Activated naive CD4-positive, alpha-beta T cell treated with anti-CD3 and anti-CD28 coated beads, Interleukin-2, amount 50 U/mL, for 24 hours (primary cell): ENCODE measurements around the gene CNR2.
A peak's percentile ranks its signal among the peaks of the same experiment; 100 is the strongest.
"Not testable (repeated sequence)": the region's sequence is repeated elsewhere in the genome, so short reads cannot be mapped to it uniquely, and the experiment has no call there.

Source experiments
- H3K27ac Mint-ChIP-seq: one replicate; pipeline ENCODE4 v1.8.0; 2021; ENCODE audit warnings: mild to moderate bottlenecking, mixed read lengths
- H3K27me3 Mint-ChIP-seq: one replicate; pipeline ENCODE4 v1.8.0; 2021; ENCODE audit warnings: mixed read lengths
- H3K36me3 Mint-ChIP-seq: one replicate; pipeline ENCODE4 v1.8.0; 2021; ENCODE audit warnings: mixed read lengths
- H3K4me1 Mint-ChIP-seq: one replicate; pipeline ENCODE4 v1.8.0; 2021; ENCODE audit warnings: mixed read lengths
- H3K4me3 Mint-ChIP-seq: one replicate; pipeline ENCODE4 v1.8.0; 2021; ENCODE audit warnings: mild to moderate bottlenecking, mixed read lengths
- H3K9me3 Mint-ChIP-seq: one replicate; pipeline ENCODE4 v1.8.0; 2021; ENCODE audit warnings: mixed read lengths

CNR2 gene

DNA sequence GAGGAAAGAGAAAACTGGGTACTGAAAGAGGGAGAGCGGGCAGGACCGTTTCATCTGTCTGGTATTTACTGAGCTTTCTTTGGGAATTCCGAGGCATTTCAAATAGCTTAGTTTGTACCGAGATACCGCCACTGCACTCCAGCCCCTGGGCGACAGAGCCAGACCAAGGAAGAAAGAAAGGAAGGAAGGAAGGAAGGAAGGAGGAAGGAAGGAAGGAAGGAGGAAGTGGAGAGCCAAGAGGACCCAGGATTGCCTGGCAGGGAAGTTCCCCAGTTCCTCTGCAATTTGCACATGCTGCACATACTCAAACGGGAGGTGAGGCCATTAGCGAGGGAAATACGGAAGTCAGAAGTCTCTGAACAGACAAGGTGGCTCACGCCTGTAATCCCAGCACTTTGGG, 44.1 kb downstream of the CNR2 start:
- no peak overlapping the region for H3K27ac Mint-ChIP-seq
- peak overlapping the region; percentile 91 for H3K4me3 Mint-ChIP-seq
- no peaks in the 10 kb centered on the region for H3K36me3 Mint-ChIP-seq
- no peaks in the 10 kb centered on the region for H3K9me3 Mint-ChIP-seq
- no peaks in the 10 kb centered on the region for H3K27me3 Mint-ChIP-seq
- peaks cover 22% of the 10 kb centered on the region for H3K4me1 Mint-ChIP-seq

DNA sequence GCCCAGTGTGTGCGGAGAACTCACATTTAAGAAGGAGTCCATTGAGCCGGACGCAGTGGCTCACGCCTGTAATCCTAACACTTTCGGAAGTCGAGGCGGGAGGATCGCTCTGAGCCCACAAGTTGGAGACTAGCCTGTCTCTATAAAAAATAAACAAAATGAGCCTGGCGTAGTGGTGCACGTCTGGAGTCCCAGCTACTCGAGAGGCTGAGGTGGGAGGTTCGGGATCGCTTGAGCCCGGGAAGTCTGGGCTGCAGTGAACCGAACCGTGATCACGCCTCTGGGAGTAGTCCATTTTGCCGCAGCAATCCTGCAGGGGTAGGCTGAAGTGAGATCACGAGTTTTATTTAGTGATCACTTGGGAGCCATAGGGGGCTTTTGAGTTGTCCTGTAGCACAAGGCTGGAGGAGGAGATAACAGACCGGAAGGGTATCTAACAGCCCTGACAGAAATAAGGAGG, 44.6 kb downstream of the CNR2 start:
- Mint-ChIP-seq H3K4me3 (peak overlapping the region; percentile 91), H3K27me3 (no peaks in the 10 kb centered on the region), H3K4me1 (peaks cover 22% of the 10 kb centered on the region), H3K9me3 (no peaks in the 10 kb centered on the region), H3K27ac (peak overlapping the region; percentile 80), H3K36me3 (no peaks in the 10 kb centered on the region)

GRCh38 chr1:23867895-23868556, 45.1 kb downstream of the CNR2 start, which contains the start of gene FUCA1:
TSS of gene FUCA1 (minus strand) at chr1:23868290. CDS start at chr1:23868286, 4 bp downstream.
- Mint-ChIP-seq H3K27ac (peak within 1 kb of the TSS; percentile 80), H3K4me3 (peak within 1 kb of the TSS; percentile 91), H3K4me1 (peaks cover 22% of the 10 kb centered on the region), H3K36me3 (no peaks in the 10 kb centered on the region), H3K27me3 (no peaks in the 10 kb centered on the region), H3K9me3 (no peaks in the 10 kb centered on the region)

DNA sequence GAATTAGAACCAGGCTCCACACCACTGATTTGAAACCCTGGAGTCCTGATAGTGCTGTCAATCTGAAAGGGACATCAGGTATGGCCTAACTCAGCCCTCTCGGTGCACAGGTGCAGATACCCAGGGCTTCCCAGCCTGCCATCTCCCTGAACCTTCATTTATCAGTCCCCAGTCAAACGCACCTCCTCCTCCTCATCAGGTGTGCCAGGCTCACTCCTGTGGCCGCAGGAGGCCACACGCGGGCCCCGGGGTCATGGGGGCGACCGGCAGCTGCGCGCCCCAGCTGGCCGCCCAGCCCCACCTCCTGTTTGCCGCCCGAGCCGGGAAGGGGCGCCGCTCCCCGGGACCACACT, 45.6 kb downstream of the CNR2 start:
- Mint-ChIP-seq H3K36me3 (no peaks in the 10 kb centered on the region), H3K4me1 (peaks cover 22% of the 10 kb centered on the region), H3K27me3 (no peaks in the 10 kb centered on the region), H3K9me3 (no peaks in the 10 kb centered on the region), H3K27ac (peak overlapping the region; percentile 30), H3K4me3 (peak overlapping the region; percentile 91)

- H3K27me3 Mint-ChIP-seq, result no peaks in the 10 kb centered on the region
- no peak overlapping the region for H3K4me3 Mint-ChIP-seq
- peaks cover 2% of the 10 kb centered on the region for H3K36me3 Mint-ChIP-seq
- no peaks in the 10 kb centered on the region for H3K9me3 Mint-ChIP-seq
- no peak overlapping the region for H3K27ac Mint-ChIP-seq
- H3K4me1 Mint-ChIP-seq, result peaks cover 22% of the 10 kb centered on the region
These were observed 47.6 kb downstream of the CNR2 start for GRCh38 chr1:23865543-23865930.

DNA sequence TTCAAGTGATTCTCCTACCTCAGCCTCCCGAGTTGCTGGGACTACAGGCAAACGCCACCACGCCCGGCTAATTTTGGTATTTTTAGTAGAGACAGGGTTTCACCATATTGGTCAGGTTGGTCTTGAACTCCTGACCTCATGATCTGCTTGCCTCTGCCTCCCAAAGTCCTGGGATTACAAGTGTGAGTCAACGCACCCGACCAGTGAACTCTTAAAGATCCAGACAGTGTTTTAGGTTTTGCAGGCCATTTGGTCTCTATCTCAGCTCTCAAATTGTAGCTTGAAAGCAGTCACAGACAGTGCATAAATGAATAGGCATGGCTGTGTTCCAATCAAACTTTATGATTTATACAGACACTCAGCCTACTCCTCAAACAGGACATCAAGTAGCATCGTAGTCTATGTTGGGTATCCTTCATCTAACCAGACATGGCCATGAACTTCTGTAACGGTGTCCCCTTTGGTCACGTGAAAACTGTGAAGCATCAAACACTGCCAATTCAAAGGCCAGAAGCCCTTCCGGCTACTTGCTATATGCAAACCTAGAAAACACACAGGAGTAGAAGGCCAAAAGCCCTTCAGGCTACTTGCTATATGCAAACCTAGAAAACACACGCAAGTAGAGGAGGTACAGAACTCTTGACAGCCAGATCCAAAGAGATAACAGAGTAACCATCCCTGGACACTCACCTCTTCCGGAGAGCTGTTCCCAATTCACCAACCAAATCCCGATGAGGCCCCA, 48.2 kb downstream of the CNR2 start:
- Mint-ChIP-seq H3K4me1 (peaks cover 22% of the 10 kb centered on the region), H3K4me3 (no peak overlapping the region), H3K27me3 (no peaks in the 10 kb centered on the region), H3K9me3 (no peaks in the 10 kb centered on the region), H3K36me3 (peaks cover 2% of the 10 kb centered on the region), H3K27ac (no peak overlapping the region)

- H3K4me3 Mint-ChIP-seq, result no peak overlapping the region
- peaks cover 6% of the 10 kb centered on the region for H3K36me3 Mint-ChIP-seq
- no peak overlapping the region for H3K27ac Mint-ChIP-seq
- no peaks in the 10 kb centered on the region for H3K9me3 Mint-ChIP-seq
- H3K27me3 Mint-ChIP-seq, result no peaks in the 10 kb centered on the region
- peaks cover 11% of the 10 kb centered on the region for H3K4me1 Mint-ChIP-seq
These were observed 50.5 kb downstream of the CNR2 start for GRCh38 chr1:23862640-23863039.

- no peak overlapping the region for H3K27ac Mint-ChIP-seq
- H3K4me1 Mint-ChIP-seq, result no peaks in the 10 kb centered on the region
- no peak overlapping the region for H3K4me3 Mint-ChIP-seq
These were observed 58.6 kb downstream of the CNR2 start for GRCh38 chr1:23854568-23854967.

DNA sequence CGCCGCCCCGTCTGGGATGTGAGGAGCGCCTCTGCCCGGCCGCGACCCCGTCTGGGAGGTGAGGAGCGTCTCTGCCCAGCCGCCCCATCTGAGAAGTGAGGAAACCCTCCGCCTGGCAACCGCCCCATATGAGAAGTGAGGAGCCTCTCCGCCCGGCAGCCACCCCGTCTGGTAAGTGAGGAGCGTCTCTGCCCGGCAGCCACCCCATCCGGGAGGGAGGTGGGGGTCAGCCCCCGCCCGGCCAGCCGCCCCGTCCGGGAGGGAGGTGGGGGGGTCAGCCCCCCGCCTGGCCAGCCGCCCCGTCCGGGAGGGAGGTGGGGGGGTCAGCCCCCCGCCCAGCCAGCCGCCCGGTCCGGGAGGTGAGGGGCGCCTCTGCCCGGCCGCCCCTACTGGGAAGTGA, 60.0 kb downstream of the CNR2 start:
- not testable (repeated sequence) for H3K27ac Mint-ChIP-seq, H3K27me3 Mint-ChIP-seq, H3K9me3 Mint-ChIP-seq, H3K4me1 Mint-ChIP-seq, H3K4me3 Mint-ChIP-seq
- peaks cover 16% of the 10 kb centered on the region for H3K36me3 Mint-ChIP-seq

More at GRCh38 chr1:23854568-23854967, 58.6 kb downstream of the CNR2 start:
- Mint-ChIP-seq H3K36me3 (peaks cover 13% of the 10 kb centered on the region), H3K27me3 (no peaks in the 10 kb centered on the region), H3K9me3 (no peaks in the 10 kb centered on the region)

GRCh38 chr1:23851406-23851805, 61.8 kb downstream of the CNR2 start:
- H3K36me3 Mint-ChIP-seq, result peaks cover 26% of the 10 kb centered on the region
- H3K9me3 Mint-ChIP-seq, H3K27me3 Mint-ChIP-seq, H3K4me3 Mint-ChIP-seq, H3K27ac Mint-ChIP-seq, H3K4me1 Mint-ChIP-seq: not testable (repeated sequence)

- no peak overlapping the region for H3K27ac Mint-ChIP-seq
- no peaks in the 10 kb centered on the region for H3K9me3 Mint-ChIP-seq
- H3K36me3 Mint-ChIP-seq, result peaks cover 27% of the 10 kb centered on the region
- no peaks in the 10 kb centered on the region for H3K27me3 Mint-ChIP-seq
- no peaks in the 10 kb centered on the region for H3K4me1 Mint-ChIP-seq
- H3K4me3 Mint-ChIP-seq, result no peak overlapping the region
These were observed 64.2 kb downstream of the CNR2 start for GRCh38 chr1:23848673-23849616.

DNA sequence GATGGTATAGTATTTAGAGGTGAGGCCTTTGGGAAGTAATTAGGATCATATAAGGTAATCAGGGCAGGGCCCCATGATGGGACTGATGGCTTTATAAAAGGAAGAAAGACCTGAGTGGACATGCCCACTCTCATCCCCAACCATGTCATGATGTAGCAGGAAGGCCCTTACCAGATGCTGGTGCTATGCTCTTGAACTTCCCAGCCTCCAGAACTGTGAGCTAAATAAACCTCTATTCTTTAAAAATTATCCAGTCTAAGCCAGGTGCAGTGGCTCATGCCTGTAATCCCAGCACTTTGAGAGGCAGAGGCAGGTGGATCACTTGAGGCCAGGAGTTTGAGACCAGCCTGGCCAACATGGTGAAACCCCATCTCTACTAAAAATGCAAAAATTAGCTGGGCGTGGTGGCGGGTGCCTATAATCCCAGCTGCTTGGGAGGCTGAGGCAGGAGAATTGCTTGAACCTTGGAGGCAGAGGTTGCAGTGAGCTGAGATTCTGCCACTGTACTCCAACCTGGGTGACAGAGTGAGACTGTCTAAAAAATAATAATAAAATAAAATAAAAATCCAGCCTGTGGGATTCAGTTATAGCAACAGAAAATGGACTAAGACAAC, 65.6 kb downstream of the CNR2 start:
- not testable (repeated sequence) for H3K27me3 Mint-ChIP-seq, H3K4me3 Mint-ChIP-seq, H3K27ac Mint-ChIP-seq, H3K4me1 Mint-ChIP-seq, H3K9me3 Mint-ChIP-seq
- peaks cover 25% of the 10 kb centered on the region for H3K36me3 Mint-ChIP-seq

DNA sequence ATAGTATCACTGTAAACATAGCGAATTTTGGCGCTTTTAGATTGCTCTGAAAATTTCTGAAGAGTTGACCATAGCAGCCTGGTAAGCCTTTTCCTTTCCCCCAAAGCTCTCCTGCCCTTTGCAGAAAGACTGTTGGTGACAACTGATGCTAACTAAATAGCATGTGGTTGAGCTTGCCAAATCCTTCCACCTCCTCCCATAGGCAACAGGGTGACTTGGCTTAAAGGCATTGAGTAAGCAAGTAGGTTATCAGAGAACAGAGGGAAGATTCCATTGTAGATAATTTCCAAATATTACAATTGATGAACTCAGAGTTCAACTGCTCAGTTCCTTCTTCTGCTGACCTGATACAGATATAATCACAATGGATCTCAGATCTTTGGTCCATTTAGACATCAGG, 68.0 kb downstream of the CNR2 start:
- Mint-ChIP-seq H3K27me3 (no peaks in the 10 kb centered on the region), H3K9me3 (no peaks in the 10 kb centered on the region), H3K4me1 (no peaks in the 10 kb centered on the region), H3K4me3 (no peak overlapping the region), H3K27ac (no peak overlapping the region), H3K36me3 (peaks cover 23% of the 10 kb centered on the region)

DNA sequence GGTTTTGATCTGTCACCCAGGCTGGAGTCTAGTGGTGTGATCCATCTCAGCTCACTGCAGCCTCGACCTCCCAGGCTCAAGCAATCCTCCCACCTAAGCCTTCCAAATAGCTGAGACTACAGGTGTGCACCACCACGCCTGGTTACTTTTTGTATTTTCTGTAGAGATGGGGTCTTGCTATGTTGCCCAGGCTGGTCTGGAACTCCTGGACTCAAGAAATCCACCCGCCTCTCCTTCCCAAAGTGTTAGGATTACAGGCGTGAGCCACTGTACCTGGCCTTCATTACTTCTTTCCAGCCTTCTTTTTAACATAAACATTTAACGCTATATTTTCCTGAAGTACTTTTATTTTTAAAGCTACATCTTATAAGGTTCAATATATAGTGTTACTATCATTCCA, 69.5 kb downstream of the CNR2 start:
- no peaks in the 10 kb centered on the region for H3K9me3 Mint-ChIP-seq

DNA sequence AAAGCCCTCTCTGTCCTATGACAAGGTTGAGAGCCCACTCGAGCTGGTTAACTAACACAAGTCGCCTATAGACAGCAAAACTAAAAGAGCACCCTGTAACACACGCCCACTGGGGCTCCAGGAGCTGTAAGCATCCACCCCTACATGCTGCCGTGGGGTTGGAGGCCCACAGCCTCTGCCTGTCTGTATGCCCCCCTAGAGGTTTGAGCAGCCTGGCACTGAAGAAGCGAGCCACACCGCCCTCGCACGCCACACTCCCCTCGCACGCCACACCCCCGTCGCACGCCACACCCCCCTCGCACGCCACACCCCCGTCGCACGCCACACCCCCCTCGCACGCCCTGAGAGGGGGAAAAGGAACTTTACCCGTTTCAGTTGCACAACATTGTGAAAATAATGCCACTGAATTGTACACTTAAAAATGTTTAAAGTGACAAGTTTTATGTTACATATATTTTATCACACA, 74.7 kb downstream of the CNR2 start:
- Mint-ChIP-seq H3K36me3 (no peaks in the 10 kb centered on the region), H3K4me1 (peaks cover 14% of the 10 kb centered on the region), H3K4me3 (peak overlapping the region; percentile 81), H3K27me3 (peaks cover 2% of the 10 kb centered on the region), H3K27ac (peak overlapping the region; percentile 41), H3K9me3 (no peaks in the 10 kb centered on the region)

More for the DNA sequence above, 69.5 kb downstream of the CNR2 start:
- Mint-ChIP-seq H3K36me3 (peaks cover 22% of the 10 kb centered on the region), H3K4me3 (no peak overlapping the region), H3K4me1 (peaks cover 1% of the 10 kb centered on the region), H3K27me3 (no peaks in the 10 kb centered on the region), H3K27ac (no peak overlapping the region)
